ENCODE measurements around the gene TXNDC9. TPM values are rescaled to one million over a fixed set of nuclear protein-coding genes. Genes with fewer than 3 reads are reported as not detected.

TXNDC9 gene
- total and polyA plus RNA-seq, 2 of the 8 experiments (the other 6 are each of a cell fraction or from before 2014, with no cell fraction given): 12.9 to 35.6 TPM

DNA sequence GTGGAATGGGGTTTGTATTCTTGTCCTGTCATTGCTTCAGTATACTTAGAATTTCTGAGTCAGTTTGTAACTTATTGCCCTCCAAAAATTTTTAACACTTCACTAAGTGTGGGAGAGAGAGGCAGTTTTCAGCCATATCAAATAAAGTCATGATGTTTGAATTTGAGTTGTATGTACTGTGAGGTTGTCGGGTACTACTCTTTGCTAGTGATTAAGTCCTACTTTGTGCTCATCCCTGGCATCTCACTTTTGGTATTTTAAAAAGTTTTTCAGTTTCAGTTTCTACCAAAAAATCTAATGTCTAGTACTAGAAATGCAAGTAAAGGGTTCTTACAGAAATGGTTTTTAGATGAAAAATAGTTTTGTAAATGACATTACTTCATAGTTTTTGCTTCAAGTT, 41.7 kb upstream of the TXNDC9 start (continued):
- TF ChIP-seq, protein P1, sequence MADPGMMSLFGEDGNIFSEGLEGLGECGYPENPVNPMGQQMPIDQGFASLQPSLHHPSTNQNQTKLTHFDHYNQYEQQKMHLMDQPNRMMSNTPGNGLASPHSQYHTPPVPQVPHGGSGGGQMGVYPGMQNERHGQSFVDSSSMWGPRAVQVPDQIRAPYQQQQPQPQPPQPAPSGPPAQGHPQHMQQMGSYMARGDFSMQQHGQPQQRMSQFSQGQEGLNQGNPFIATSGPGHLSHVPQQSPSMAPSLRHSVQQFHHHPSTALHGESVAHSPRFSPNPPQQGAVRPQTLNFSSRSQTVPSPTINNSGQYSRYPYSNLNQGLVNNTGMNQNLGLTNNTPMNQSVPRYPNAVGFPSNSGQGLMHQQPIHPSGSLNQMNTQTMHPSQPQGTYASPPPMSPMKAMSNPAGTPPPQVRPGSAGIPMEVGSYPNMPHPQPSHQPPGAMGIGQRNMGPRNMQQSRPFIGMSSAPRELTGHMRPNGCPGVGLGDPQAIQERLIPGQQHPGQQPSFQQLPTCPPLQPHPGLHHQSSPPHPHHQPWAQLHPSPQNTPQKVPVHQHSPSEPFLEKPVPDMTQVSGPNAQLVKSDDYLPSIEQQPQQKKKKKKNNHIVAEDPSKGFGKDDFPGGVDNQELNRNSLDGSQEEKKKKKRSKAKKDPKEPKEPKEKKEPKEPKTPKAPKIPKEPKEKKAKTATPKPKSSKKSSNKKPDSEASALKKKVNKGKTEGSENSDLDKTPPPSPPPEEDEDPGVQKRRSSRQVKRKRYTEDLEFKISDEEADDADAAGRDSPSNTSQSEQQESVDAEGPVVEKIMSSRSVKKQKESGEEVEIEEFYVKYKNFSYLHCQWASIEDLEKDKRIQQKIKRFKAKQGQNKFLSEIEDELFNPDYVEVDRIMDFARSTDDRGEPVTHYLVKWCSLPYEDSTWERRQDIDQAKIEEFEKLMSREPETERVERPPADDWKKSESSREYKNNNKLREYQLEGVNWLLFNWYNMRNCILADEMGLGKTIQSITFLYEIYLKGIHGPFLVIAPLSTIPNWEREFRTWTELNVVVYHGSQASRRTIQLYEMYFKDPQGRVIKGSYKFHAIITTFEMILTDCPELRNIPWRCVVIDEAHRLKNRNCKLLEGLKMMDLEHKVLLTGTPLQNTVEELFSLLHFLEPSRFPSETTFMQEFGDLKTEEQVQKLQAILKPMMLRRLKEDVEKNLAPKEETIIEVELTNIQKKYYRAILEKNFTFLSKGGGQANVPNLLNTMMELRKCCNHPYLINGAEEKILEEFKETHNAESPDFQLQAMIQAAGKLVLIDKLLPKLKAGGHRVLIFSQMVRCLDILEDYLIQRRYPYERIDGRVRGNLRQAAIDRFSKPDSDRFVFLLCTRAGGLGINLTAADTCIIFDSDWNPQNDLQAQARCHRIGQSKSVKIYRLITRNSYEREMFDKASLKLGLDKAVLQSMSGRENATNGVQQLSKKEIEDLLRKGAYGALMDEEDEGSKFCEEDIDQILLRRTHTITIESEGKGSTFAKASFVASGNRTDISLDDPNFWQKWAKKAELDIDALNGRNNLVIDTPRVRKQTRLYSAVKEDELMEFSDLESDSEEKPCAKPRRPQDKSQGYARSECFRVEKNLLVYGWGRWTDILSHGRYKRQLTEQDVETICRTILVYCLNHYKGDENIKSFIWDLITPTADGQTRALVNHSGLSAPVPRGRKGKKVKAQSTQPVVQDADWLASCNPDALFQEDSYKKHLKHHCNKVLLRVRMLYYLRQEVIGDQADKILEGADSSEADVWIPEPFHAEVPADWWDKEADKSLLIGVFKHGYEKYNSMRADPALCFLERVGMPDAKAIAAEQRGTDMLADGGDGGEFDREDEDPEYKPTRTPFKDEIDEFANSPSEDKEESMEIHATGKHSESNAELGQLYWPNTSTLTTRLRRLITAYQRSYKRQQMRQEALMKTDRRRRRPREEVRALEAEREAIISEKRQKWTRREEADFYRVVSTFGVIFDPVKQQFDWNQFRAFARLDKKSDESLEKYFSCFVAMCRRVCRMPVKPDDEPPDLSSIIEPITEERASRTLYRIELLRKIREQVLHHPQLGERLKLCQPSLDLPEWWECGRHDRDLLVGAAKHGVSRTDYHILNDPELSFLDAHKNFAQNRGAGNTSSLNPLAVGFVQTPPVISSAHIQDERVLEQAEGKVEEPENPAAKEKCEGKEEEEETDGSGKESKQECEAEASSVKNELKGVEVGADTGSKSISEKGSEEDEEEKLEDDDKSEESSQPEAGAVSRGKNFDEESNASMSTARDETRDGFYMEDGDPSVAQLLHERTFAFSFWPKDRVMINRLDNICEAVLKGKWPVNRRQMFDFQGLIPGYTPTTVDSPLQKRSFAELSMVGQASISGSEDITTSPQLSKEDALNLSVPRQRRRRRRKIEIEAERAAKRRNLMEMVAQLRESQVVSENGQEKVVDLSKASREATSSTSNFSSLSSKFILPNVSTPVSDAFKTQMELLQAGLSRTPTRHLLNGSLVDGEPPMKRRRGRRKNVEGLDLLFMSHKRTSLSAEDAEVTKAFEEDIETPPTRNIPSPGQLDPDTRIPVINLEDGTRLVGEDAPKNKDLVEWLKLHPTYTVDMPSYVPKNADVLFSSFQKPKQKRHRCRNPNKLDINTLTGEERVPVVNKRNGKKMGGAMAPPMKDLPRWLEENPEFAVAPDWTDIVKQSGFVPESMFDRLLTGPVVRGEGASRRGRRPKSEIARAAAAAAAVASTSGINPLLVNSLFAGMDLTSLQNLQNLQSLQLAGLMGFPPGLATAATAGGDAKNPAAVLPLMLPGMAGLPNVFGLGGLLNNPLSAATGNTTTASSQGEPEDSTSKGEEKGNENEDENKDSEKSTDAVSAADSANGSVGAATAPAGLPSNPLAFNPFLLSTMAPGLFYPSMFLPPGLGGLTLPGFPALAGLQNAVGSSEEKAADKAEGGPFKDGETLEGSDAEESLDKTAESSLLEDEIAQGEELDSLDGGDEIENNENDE (IDR thresholded peaks at IDR 0.05; ENCODE audit: insufficient replicate concordance, low read length): no peak
- TF ChIP-seq CHD1 (IDR thresholded peaks at IDR 0.05; ENCODE audit: low read depth, low read length): no peak
- TF ChIP-seq CREB1 (IDR thresholded peaks at IDR 0.05): no peak
- TF ChIP-seq JUN (IDR thresholded peaks at IDR 0.05; ENCODE audit: low read depth, low read length): no peak
- no peak for TF ChIP-seq SIX5 (IDR thresholded peaks at IDR 0.05; ENCODE audit: low read depth, low read length)
- TF ChIP-seq GTF2F1 (IDR thresholded peaks at IDR 0.05; ENCODE audit: borderline replicate concordance, low read depth, low read length): no peak
- no peak for TF ChIP-seq KDM5A (IDR thresholded peaks at IDR 0.05; ENCODE audit: low read length)
